AG20443 (cell line): ENCODE data around the gene CDT1.

Source experiments
- DNase-seq: peaks from one replicate; pipeline ENCODE4 v3.0.0; 2012; ENCODE audit warnings: low spot score, mixed read lengths

The CDT1 gene

DNA sequence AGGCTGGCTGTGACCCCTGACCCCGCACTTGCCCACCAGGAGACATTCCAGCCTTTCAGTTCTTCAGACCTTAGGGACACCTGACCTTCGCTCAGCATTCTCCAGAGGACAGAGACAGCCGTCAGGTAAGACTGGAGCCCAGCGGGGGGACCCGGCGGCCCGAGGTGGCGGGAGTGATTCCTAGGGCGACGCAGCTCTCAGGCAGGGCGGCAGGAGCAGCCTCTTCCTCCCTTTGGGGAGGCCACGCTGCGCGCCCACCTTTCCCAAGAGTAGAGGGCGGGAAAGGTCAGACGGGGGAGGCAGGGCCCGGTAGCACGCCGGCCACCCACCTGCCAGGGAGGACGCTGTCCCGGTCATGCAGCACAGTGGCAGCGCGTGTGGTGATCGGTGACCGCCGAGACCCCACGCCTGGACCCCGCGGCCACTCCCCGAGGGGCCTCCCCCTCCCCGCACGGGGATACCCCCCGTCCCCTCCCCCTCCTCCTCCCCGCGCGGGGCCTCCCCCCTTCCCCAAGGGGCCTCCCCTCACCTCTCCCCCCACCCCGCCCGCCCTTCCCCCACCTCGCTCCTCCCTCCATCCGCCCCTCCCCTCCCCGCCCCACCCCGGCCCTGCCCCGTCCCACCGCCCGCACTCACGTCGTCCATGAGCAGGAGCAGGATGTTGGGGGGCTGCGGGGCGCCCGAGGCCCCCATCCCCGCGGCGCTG is 52.7 kb downstream of the CDT1 start:
- no peak for DNase-seq

DNA sequence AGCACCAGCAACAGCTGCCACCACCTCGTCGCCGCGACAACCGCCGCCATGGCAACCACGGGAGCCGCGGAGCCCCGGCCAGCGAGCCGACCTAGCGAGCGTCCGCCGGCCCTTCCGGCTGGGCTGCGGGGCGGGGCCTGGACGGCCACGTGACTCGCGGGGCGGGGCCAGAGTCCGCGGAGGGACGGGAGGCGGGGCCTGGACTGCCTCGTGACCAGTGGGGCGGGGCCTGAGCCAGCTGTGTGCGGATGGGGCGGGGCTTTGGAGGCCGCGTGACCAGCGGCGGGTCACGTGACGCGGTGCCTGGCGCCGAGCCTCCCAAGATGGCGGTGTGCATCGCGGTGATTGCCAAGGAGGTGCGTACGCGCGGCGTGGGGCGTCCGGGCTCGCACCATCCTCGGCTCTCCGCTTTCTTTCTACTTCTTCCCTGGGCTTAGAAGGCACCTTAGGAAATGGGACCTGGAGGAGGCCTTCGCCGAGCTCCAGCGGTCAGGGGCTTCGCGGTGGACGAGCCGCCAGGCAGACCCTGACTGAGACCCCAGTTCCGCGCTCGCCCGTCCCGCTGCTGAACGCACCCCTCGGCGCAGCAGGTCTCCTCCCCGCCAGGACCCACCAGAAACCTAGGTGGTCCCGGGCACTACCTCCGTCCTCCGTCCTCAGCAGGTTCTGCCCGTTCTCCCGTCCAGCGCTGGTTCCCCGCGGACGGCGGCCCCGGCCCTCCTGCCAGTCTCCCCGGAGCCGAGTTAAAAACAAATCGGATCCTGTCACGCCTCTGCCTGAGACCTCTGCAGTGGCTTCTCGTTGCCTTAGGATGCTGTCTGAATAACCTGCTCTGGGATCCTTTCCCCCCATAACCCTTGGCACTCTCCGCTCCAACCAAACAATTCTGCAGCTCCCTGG is 53.5 kb downstream of the CDT1 start, which contains the start of the genes GALNS and TRAPPC2L:
Gene GALNS (minus strand): TSS at position 120 of the 900 bp plus-strand sequence. CDS start 70 bp downstream, at position 50.
Gene TRAPPC2L (plus strand): TSS at position 300 of the 900 bp plus-strand sequence. CDS start 24 bp downstream, at position 324.
- DNase-seq: peak; percentile 100

DNA sequence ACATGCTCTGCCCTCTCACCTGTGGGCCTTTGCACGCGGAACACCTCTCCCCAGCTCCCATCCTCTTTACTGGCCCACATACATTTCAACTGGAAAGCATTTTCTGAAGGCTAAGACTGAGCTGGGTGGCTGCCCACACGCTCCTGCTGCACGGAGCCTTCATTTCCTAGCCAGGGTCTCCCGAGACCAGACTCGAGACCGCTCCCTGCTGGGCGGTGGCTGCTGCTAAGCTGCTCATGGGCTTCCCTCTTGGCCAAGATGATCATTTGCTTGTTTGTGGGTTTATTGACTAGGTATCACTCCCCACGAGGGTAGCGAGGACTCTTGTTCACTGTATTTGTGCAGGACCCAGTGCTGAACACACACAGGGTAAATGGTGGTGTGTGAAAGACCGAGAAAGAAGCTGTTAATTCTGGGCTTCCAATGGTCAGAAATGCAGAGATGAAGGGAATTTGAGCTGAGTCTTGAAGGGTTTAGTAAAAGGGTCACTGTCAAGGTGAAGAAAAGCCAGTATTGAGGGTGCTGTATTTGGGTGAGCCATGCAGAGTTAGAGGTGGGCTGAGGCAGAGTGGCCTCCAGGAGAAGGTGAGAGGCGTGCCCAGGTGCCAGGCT is 54.2 kb downstream of the CDT1 start:
- peak; percentile 91 for DNase-seq
